Hepatocyte (in vitro differentiated cells): ENCODE measurements around the gene QRICH2.

Experiments
- EZH2 ChIP-seq: fragments of 200-600 bp; sonication (generic); IDR thresholded peaks from 2 replicates; pipeline ENCODE4 v1.6.1; 2016; ENCODE audit warnings: antibody characterized with exemption, mild to moderate bottlenecking, borderline replicate concordance
- TF ChIP-seq, protein P1 (sequence below): fragments of 200-600 bp; sonication (generic); IDR thresholded peaks from 2 replicates; pipeline ENCODE4 v1.5.1; 2016; ENCODE audit warnings: antibody characterized with exemption, mild to moderate bottlenecking; ENCODE audit not compliant: poor library complexity

DNA sequence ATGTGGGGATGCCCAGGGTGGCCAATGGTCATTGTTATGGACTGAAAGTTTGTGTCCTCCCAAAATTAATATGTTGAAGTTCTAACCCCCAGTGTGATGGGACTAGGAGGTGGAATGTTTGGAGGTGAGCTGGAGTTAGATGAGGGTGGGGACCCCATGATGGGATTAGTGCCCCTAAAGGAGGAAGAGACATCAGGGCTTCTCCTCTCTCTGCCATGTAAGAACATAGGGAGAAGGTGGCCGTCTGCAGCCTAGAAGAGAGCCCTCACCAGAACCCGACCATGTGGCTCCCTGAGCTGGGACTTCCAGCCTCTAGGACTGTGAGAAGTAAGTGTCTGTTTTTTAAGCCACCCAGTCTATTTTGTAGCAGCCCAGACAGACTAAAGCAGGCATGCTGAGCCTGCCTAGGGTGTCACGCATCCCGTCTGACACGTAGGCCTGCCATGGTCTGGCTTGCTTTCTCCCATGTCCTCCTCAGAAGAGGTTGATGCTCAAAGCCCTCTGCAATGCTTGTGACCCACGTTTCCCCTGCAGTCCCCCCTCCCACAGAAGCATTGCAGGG is 49.6 kb upstream of the QRICH2 start:
- TF ChIP-seq, protein P1, sequence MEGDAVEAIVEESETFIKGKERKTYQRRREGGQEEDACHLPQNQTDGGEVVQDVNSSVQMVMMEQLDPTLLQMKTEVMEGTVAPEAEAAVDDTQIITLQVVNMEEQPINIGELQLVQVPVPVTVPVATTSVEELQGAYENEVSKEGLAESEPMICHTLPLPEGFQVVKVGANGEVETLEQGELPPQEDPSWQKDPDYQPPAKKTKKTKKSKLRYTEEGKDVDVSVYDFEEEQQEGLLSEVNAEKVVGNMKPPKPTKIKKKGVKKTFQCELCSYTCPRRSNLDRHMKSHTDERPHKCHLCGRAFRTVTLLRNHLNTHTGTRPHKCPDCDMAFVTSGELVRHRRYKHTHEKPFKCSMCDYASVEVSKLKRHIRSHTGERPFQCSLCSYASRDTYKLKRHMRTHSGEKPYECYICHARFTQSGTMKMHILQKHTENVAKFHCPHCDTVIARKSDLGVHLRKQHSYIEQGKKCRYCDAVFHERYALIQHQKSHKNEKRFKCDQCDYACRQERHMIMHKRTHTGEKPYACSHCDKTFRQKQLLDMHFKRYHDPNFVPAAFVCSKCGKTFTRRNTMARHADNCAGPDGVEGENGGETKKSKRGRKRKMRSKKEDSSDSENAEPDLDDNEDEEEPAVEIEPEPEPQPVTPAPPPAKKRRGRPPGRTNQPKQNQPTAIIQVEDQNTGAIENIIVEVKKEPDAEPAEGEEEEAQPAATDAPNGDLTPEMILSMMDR: no peak
- no peak for TF ChIP-seq EZH2
